ENCODE data around the gene PALMD.

Gene PALMD

GRCh38 chr1:99602404-99602969, 43.4 kb upstream of the PALMD start:
- no peak for TF ChIP-seq CTCF (conservative IDR thresholded peaks at IDR 0.05; ENCODE audit: low read depth, low read length)
- no peak for DNase-seq (ENCODE audit: low read depth)

GRCh38 chr1:99603699-99604560, 42.0 kb upstream of the PALMD start:
- no peak for DNase-seq (ENCODE audit: low read depth)
- no peak for TF ChIP-seq CTCF (conservative IDR thresholded peaks at IDR 0.05; ENCODE audit: low read depth, low read length)
- no peak overlapping the region for H3K4me3 ChIP-seq (ENCODE audit: low read length)

More at GRCh38 chr1:99602404-99602969, 43.4 kb upstream of the PALMD start:
- H3K4me3 ChIP-seq (ENCODE audit: low read length) = no peak overlapping the region

GRCh38 chr1:99606306-99606705, 39.6 kb upstream of the PALMD start:
- no peak overlapping the region for H3K4me3 ChIP-seq (ENCODE audit: low read length)
- DNase-seq (ENCODE audit: low read depth) = no peak
- no peak for TF ChIP-seq CTCF (conservative IDR thresholded peaks at IDR 0.05; ENCODE audit: low read depth, low read length)

- TF ChIP-seq CTCF (conservative IDR thresholded peaks at IDR 0.05; ENCODE audit: low read depth, low read length) = no peak
- no peak overlapping the region for H3K4me3 ChIP-seq (ENCODE audit: low read length)
- no peak for DNase-seq (ENCODE audit: low read depth)
Observed at GRCh38 chr1:99607590-99607989, 38.3 kb upstream of the PALMD start.

GRCh38 chr1:99608058-99608457, 37.9 kb upstream of the PALMD start:
- H3K4me3 ChIP-seq (ENCODE audit: low read length) = no peak overlapping the region
- TF ChIP-seq CTCF (conservative IDR thresholded peaks at IDR 0.05; ENCODE audit: low read depth, low read length) = no peak
- DNase-seq (ENCODE audit: low read depth) = no peak

- TF ChIP-seq CTCF (conservative IDR thresholded peaks at IDR 0.05; ENCODE audit: low read depth, low read length) = no peak
Observed at GRCh38 chr1:99613716-99614115, 32.2 kb upstream of the PALMD start.

GRCh38 chr1:99614728-99615127, 31.2 kb upstream of the PALMD start:
- no peak for TF ChIP-seq CTCF (conservative IDR thresholded peaks at IDR 0.05; ENCODE audit: low read depth, low read length)
- no peak for DNase-seq (ENCODE audit: low read depth)
- no peak overlapping the region for H3K4me3 ChIP-seq (ENCODE audit: low read length)

More at GRCh38 chr1:99613716-99614115, 32.2 kb upstream of the PALMD start:
- no peak overlapping the region for H3K4me3 ChIP-seq (ENCODE audit: low read length)
- DNase-seq (ENCODE audit: low read depth) = no peak

Measured in retinal pigment epithelial cell (primary cell).